HFF-Myc (cell line): ENCODE results near the gene OTX2.

Experiments used
- DNase-seq: peaks from one replicate; pipeline ENCODE4 v3.0.0-alpha.2; 2011; ENCODE audit warnings: low read depth; ENCODE audit errors: extremely low read depth
- H3K4me3 ChIP-seq: replicated peaks from 2 replicates; pipeline ENCODE4 v1.5.1; 2011; ENCODE audit warnings: low read depth, mild to moderate bottlenecking, control low read depth, low read length
- TF ChIP-seq, protein P1 (sequence below): IDR thresholded peaks from 2 replicates; pipeline ENCODE4 v1.5.1; 2012; ENCODE audit warnings: mild to moderate bottlenecking, low read depth, low read length, control low read depth; ENCODE audit errors: missing control alignments

OTX2 gene

DNA sequence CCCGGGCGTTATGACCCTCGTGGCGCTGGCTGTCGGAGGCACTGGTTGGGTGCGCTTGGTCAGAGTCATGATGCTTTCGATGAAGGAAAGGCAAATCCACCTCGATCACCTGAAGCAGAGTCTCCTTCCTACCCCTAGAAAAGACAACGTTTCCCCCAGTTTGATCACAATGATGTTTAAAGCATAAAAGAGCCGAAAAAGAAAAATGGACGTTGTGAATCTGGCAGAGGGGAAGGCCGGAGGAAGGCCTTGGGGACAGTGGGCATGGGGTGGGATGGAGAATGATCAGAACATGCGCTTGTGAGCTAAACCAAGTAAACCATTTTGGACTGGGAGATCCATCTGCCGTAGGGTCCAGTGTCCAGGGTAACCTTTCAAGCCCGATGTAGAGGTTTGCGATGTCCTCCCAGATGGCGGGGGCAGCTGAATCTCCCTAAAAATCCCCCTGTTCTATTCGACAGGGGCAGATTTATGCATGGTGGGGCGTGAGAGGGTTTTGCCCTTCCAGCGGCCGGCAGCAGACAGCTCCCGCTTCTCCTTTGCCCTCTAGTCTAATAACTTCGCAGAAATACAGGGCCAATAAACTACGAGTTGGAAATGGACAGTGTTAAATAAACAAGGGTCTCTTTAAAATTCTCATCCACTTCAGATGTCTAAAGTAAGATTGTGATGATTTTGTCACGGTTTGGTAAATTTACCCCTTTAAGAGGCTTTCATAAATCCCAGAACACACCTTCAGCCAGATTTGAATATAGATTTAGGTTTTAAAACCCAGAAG lies 2.3 kb upstream of the OTX2 start:
- TF ChIP-seq, protein P1, sequence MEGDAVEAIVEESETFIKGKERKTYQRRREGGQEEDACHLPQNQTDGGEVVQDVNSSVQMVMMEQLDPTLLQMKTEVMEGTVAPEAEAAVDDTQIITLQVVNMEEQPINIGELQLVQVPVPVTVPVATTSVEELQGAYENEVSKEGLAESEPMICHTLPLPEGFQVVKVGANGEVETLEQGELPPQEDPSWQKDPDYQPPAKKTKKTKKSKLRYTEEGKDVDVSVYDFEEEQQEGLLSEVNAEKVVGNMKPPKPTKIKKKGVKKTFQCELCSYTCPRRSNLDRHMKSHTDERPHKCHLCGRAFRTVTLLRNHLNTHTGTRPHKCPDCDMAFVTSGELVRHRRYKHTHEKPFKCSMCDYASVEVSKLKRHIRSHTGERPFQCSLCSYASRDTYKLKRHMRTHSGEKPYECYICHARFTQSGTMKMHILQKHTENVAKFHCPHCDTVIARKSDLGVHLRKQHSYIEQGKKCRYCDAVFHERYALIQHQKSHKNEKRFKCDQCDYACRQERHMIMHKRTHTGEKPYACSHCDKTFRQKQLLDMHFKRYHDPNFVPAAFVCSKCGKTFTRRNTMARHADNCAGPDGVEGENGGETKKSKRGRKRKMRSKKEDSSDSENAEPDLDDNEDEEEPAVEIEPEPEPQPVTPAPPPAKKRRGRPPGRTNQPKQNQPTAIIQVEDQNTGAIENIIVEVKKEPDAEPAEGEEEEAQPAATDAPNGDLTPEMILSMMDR, result no peak
- H3K4me3 ChIP-seq, result no peak overlapping the region
- DNase-seq, result no peak

DNA sequence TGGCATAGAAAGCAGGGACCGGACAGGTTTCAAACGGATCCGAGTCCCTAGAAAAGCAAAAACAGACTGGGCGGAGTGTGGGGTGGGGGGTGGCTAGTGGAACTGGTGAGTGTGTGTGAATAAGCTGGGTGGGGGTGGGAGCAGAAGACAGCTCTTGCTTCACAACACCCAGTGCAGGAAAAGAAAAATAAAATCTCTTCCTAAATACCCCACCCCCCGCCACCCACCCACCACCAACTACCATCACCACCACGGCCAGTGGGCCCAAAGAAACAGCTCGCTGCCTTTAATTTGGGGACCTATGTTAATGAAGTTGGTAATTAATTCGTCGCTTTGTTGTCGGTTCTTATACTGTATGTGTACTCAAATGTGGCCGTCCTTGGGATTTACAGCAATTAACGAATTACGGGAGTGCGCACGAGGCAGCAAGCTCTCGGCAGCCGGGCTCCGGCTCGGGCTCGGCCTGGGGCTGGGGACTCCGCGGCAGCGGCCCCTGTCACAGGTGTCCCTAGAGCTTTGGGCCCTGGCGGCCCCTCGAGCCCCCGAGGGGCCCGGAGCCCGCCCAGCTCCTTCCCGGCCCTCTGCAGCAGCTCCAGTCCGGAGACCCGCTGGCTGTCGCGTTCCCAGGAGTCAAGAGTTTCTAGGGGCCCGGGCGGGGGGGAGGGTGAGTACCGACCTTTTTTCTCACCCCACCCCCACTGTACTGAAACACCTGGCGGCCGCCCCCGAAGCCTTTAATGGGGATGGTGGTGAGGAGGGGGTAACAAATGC lies 1.5 kb upstream of the OTX2 start:
- no peak for DNase-seq
- H3K4me3 ChIP-seq, result no peak overlapping the region

DNA sequence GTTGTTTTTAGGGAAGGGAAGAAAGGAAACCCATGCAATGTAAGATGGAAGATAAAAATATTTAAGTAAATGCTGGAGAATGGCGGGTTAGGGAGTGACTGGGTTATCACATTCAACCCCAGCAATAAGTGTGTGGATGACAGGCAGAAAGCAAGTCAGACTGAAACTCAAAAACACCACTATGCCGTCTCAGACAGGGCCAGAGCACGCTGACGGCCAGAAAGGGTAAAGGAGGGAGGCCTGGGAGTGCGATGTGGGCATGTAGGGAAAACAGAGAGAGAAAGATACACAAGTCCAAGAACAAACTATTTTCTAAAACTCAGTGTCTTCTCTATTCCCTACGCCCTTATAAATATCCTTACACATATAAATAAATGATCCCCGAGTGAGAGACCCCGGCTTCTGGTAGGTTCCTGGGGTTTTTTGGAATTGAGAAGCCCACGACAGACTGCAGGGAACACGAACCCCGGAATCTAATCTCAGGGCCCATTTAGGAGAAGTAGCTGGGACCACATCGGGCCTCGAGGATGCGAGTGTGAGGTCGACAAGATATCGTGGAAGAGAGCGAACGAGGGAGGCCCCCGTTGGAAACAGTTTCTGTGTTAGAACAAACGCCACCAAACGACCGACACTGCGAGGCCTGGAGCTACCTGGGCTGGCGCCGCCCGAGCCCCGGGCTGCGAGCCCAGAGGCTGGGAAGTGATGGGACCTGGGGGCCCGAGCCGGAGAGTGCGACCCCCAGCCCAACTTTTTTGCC lies 735 bp upstream of the OTX2 start:
- no peak overlapping the region for H3K4me3 ChIP-seq
- DNase-seq, result no peak
- TF ChIP-seq, protein P1, result no peak

More for the DNA sequence above, 1.5 kb upstream of the OTX2 start:
- TF ChIP-seq, protein P1, result no peak

DNA sequence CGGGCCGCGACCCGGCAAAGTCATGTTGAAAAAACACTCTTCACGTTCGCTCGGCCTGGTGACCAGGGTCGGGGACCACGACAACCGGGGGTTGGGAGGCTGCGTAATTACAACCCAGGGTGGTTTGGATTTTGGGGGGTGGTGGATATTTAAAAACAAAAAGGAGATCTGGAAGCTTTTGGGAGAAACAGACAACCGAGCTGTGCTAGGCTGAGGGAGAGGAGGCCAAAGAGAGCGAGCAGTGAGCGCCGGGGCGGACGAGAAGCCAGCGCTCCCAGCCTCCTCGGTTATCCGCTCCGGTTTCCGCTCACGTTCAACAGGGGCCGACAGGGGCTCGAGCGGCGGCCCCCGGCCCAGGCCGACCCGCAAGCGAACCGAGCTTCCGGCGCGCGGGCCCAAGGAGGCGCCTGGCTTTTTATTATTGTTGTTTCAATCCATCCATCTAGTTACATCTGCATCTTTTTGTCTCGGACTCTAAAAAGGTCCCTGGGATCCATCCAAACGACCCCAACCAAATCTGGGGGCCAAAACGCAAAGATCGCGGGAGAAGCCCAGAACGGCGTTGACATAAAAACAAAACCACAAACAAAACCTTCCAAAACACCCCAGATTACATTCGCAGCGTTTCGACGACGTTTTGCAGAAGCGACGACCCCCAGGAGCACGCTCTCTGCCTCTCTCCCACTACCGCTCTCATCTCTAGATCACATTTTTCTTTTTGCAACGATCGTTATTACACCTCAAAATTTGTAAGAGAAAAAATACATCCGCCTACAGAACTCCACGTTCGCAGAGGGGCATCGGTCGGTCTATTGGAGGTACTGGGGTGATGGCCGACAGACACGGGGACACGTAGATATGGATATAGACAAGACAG lies 771 bp downstream of the OTX2 start:
- no peak for DNase-seq
- H3K4me3 ChIP-seq, result no peak overlapping the region
- TF ChIP-seq, protein P1, result no peak

DNA sequence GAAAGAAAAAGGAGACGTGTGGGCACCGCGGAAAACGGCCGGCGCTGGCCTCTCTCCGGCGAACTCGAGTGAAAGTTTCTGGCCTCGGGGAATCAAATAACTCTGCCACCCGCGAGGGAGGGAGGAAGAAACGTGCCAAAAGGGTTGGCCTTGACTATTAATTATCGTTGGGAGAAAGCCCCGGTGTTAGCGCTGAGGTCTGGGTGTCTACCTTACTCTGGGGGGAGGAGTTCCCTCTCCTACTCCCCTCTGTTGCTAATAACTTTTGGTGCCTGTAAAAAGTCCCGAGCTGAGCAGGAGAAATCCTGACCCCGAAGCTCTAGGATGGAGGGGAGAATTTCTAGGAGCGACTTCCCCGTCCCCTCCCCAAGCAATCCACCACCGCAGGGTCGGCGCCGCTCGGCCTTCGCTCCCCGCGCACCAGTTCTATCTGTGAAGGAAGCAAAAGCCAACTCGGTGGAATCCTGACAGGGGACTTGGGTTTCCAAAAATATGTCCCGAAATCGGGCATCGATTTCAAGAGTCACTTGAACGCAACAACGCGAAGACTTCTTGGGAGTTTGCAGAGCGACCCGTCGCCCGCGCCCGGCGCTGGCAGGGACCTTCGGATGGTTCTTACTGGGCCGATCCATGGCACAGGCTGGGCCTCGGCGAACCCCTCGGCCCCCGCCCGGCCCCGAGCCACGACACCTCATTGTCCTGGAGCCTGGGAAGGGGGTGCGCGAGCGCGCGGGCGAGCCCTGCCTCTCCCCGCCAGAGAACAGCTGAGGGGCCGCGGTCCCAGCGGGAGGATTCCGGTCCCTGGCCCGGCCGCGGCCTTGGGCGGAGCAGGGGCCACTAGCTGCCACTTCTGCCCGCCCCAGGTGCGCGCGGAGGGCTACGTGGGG lies 1.7 kb downstream of the OTX2 start:
- no peak overlapping the region for H3K4me3 ChIP-seq
- DNase-seq, result no peak
- TF ChIP-seq, protein P1, result no peak
